Tracheal epithelial cell (primary cell): ENCODE measurements around the gene SLC37A2. TPM values are rescaled to one million over a fixed set of nuclear protein-coding genes. Genes with fewer than 3 reads are reported as not detected.

ENCODE experiments used
- total RNA-seq: library from RNA; depleted of rRNA; stranded (reverse); fragments of >200 nt; gene quantifications from 2 replicates; pipeline ENCODE4 v1.2.1, GENCODE V29; 2014

SLC37A2 gene
- total RNA-seq = 18.6 and 35.2 TPM in 2 replicates

DNA sequence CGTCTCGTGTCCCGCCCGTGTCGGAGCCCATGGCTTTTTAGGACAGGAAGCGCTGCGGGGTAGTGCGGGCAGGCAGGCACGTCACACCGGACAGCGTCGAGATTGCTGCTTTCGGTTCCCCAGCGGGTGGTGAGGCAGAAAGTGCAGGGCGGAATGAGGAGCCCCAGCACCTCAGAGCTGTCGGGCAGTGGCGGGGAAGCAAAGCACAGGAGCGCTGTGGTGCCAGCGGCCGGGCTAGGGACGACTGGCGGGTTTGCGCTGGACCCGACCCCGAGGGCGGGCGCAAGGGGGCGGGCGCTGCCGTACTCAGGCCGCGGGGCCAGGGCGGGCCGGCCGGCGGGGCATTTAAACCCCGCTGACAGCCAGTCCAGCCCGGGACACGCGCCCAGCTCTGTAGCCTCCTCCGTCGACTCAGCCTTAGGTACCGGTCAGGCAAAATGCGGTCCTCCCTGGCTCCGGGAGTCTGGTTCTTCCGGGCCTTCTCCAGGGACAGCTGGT lies at the start of gene SLC37A2:
SLC37A2 (plus strand) TSS at position 375 of the 498 bp plus-strand sequence; CDS start at position 438, 63 bp downstream.

DNA sequence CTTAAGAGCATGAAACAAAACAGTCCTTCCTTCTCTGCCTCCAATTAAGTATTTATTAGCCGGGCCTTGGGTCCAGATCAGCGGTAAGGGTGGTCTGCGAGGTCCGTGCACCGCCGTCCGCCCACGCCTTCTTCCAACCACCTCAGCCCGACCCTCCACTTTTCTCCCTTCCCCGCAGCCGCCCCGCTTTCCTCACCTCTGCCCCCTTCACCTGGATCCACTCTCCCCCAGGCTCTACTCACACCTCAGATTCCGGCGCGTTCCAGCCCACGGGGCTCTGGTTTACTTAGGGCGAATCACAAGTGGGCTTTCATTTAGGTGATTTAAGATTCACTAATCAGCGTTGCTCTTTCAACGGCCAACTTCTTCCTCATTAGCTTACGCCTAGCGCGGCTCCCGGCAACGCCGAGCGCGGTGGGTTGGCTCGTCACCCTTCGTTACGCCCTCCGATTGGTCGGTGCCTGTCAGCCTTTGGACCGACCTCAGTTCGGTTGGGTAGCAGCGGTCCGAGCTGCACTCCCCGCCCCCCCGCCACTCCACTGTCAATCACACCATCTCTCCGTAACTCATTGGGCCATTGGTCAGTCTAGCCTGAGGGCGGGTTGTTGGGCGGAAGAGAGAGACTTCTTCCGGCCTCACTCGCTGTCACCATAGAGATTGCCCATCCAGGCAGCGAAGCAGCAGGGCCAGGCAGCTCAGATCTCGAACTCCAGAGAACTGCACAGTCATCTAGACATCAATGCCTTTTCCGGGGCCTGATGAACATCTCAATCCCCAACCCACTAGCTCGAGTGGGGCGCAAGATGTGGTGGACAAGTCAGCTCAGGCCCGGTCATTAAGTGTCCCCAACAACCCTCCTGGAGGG lies 48.5 kb downstream of the SLC37A2 start, which contains the start of gene TMEM218:
TMEM218 (minus strand) TSS at position 284 of the 865 bp plus-strand sequence. CDS start 9,385 bp downstream, outside the sequence.

Other genes starting within 250 kb of the SLC37A2 start
- gene ROBO3, start 197.9 kb upstream of the SLC37A2 start, total RNA-seq = 24.7 and 35.2 TPM in 2 replicates
- gene ROBO4, start 165.4 kb upstream of the SLC37A2 start, total RNA-seq = 0.43 and 0.72 TPM in 2 replicates
- gene HEPN1, start 144.1 kb upstream of the SLC37A2 start, total RNA-seq = 0.24 TPM in 1 of 2 replicates, not detected in the other
- not detected in 2 replicates for gene HEPACAM, start 127.3 kb upstream of the SLC37A2 start, total RNA-seq
- gene CCDC15, start 109.1 kb upstream of the SLC37A2 start, total RNA-seq = 1.2 and 1.5 TPM in 2 replicates
- 14.0 and 35.4 TPM in 2 replicates for gene TMEM218, start 48.3 kb downstream of the SLC37A2 start, total RNA-seq
- not detected in 2 replicates for gene PKNOX2, start 101.4 kb downstream of the SLC37A2 start, total RNA-seq